CD4-positive, alpha-beta T cell treated with Interleukin-4 for 4 hours (primary cell): ENCODE data around the gene METTL14.
"Not testable (repeated sequence)": the region's sequence is repeated elsewhere in the genome, so short reads cannot be mapped to it uniquely, and the experiment has no call there.

Experiments
- DNase-seq: peaks from one replicate; pipeline ENCODE4 v3.0.0-alpha.2; 2020

METTL14 gene

GRCh38 chr4:118684873-118685811 lies at the start of gene METTL14:
METTL14 (plus strand) TSS chr4:118685392; CDS start chr4:118685535, 143 bp downstream.
- DNase-seq, result peak; percentile 87

GRCh38 chr4:118636126-118636525 lies 49.1 kb upstream of the METTL14 start:
- DNase-seq, result not testable (repeated sequence)

GRCh38 chr4:118664665-118665064 lies 20.5 kb upstream of the METTL14 start:
- not testable (repeated sequence) for DNase-seq

- DNase-seq, result peak; percentile 45
Measured at GRCh38 chr4:118669220-118669619, 16.0 kb upstream of the METTL14 start.

GRCh38 chr4:118670968-118671367 lies 14.2 kb upstream of the METTL14 start:
- DNase-seq, result not testable (repeated sequence)

GRCh38 chr4:118676128-118676527 lies 9.1 kb upstream of the METTL14 start:
- no peak for DNase-seq

- no peak for DNase-seq
Measured at GRCh38 chr4:118680808-118681207, 4.4 kb upstream of the METTL14 start.

- DNase-seq, result no peak
Measured at GRCh38 chr4:118682928-118683327, 2.3 kb upstream of the METTL14 start.

GRCh38 chr4:118683513-118683912 lies 1.7 kb upstream of the METTL14 start:
- no peak for DNase-seq

- no peak for DNase-seq
Measured at GRCh38 chr4:118703118-118703517, 17.9 kb downstream of the METTL14 start.

- no peak for DNase-seq
Measured at GRCh38 chr4:118711052-118711451, 25.9 kb downstream of the METTL14 start.

- DNase-seq, result no peak
Measured at GRCh38 chr4:118712872-118713271, 27.7 kb downstream of the METTL14 start.

- no peak for DNase-seq
Measured at GRCh38 chr4:118714682-118715081, 29.5 kb downstream of the METTL14 start.

- DNase-seq, result no peak
Measured at GRCh38 chr4:118716304-118716703, 31.1 kb downstream of the METTL14 start.

GRCh38 chr4:118718511-118719170 lies 33.4 kb downstream of the METTL14 start:
- no peak for DNase-seq

GRCh38 chr4:118721752-118722151 lies 36.6 kb downstream of the METTL14 start:
- DNase-seq, result no peak

- no peak for DNase-seq
Measured at GRCh38 chr4:118723369-118723768, 38.2 kb downstream of the METTL14 start.

- DNase-seq, result no peak
Measured at GRCh38 chr4:118727360-118727759, 42.2 kb downstream of the METTL14 start.

- peak; percentile 5 for DNase-seq
Measured at GRCh38 chr4:118729287-118730286, 44.4 kb downstream of the METTL14 start.

- no peak for DNase-seq
Measured at GRCh38 chr4:118730683-118731082, 45.5 kb downstream of the METTL14 start.

GRCh38 chr4:118732591-118733330 lies 47.6 kb downstream of the METTL14 start:
- no peak for DNase-seq
